ENCODE results near the gene OR10C1. TPM values are rescaled to one million over a fixed set of nuclear protein-coding genes. Genes with fewer than 3 reads are reported as not detected.

The OR10C1 gene
- total and polyA plus RNA-seq, 2 of the 4 experiments (the other 2 are of a cell fraction) = not detected

DNA sequence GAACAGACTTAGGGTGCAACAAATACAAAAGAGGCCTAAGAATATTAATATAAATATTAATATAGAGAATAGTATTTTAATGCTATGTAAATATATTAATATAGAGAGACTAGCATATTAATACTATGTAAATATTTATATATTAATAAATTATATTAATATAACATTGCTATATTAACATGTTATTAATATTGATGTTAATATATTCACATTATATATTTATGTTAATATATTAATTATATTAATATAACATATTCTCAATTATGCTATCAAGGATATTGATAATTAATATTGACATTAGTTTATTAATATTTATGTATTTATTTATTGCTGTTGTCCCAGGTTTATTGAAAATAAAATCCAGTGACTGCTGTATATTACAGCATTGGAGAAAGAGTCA is 49.8 kb downstream of the OR10C1 start:
- Histone ChIP-seq H4K91ac (ENCODE audit: insufficient read depth, low read depth, low read length) (no peak overlapping the region), H4K8ac (ENCODE audit: low read depth in 2 of 2, low read length in 2 of 2) (no peak overlapping the region), H3K27me3 (ENCODE audit: control insufficient read depth, insufficient read depth, low read length) (no peaks in the 10 kb centered on the region), H3K4me2 (ENCODE audit: low read depth, low read length) (no peak overlapping the region), H3K4me1 (ENCODE audit: control insufficient read depth, insufficient read depth, low read length) (no peaks in the 10 kb centered on the region), H3K4ac (ENCODE audit: low read depth, low read length) (no peak overlapping the region), H3K27ac (ENCODE audit: insufficient read depth, low read length) (no peak overlapping the region), H3K9me3 (ENCODE audit: control insufficient read depth, insufficient read depth, low read length) (peaks cover 11% of the 10 kb centered on the region), H3K18ac (ENCODE audit: low read depth, low read length) (no peak overlapping the region), H4K20me1 (ENCODE audit: insufficient read depth, low read length) (no peaks in the 10 kb centered on the region), H3K14ac (replicated peaks; ENCODE audit: low read depth, low read length) (no peak overlapping the region), H2AK9ac (replicated peaks; ENCODE audit: low read depth, low read length, poor library complexity) (no peak overlapping the region), H3K79me1 (ENCODE audit: low read depth in 1 of 2, low read length in 2 of 2) (no peaks in the 10 kb centered on the region), H3K9ac (ENCODE audit: low read depth, low read length) (no peak overlapping the region), H2BK20ac (ENCODE audit: low read depth, low read length) (no peak overlapping the region), H2BK5ac (ENCODE audit: low read depth, low read length, poor library complexity, severe bottlenecking) (no peak overlapping the region), H3K36me3 (ENCODE audit: control insufficient read depth, insufficient read depth, low read length) (no peaks in the 10 kb centered on the region), H3K56ac (ENCODE audit: extremely low read depth, insufficient read depth, low read length) (no peak overlapping the region), H2AFZ (replicated peaks; ENCODE audit: low read length, poor library complexity) (no peak overlapping the region), H3K23ac (ENCODE audit: low read depth, low read length) (no peak overlapping the region), H2BK15ac (ENCODE audit: low read depth, low read length) (no peak overlapping the region), H2AK5ac (ENCODE audit: low read depth, low read length) (no peak overlapping the region), H3K4me3 (ENCODE audit: insufficient read depth, low read depth, low read length) (no peak overlapping the region), H2BK120ac (ENCODE audit: low read depth, low read length) (no peak overlapping the region), H3K9me1 (ENCODE audit: insufficient read depth, low read length) (no peaks in the 10 kb centered on the region), H4K5ac (ENCODE audit: low read depth, low read length) (no peak overlapping the region)
- ChIA-PET POLR2A (ENCODE audit: unreplicated experiment) (no interaction called here), CTCF (no interaction called here)
- in situ Hi-C loops (cut with MboI; ENCODE audit: low sequenced_read_pairs) (no loop called here), intact Hi-C loops (cut with micrococcal nuclease) (no loop called here), dilution Hi-C loops (cut with HindIII; ENCODE audit: low sequenced_read_pairs, unreplicated experiment) (no loop called here)
- ATAC-seq (ENCODE audit: low read depth) (no peak), DNase-seq (no peak)
- no TSS peak for BruUV-seq (replicated peaks)
- no peak for TF ChIP-seq RCOR1 (IDR thresholded peaks at IDR 0.05; ENCODE audit: insufficient replicate concordance, low read length)
- TF ChIP-seq POLR2A (IDR thresholded peaks at IDR 0.05; ENCODE audit: low read depth, low read length) = no peak
- TF ChIP-seq MXI1 (IDR thresholded peaks at IDR 0.05; ENCODE audit: borderline replicate concordance, low read depth, low read length) = no peak
- no peak for TF ChIP-seq SMC3 (IDR thresholded peaks at IDR 0.05; ENCODE audit: low read depth, low read length)
- no peak for TF ChIP-seq RFX5 (IDR thresholded peaks at IDR 0.05; ENCODE audit: low read depth, low read length)
- TF ChIP-seq MAFK (IDR thresholded peaks at IDR 0.05; ENCODE audit: low read depth, low read length) = no peak
- TF ChIP-seq CEBPB (IDR thresholded peaks at IDR 0.05; ENCODE audit: low read depth, low read length) = no peak
- TF ChIP-seq, protein P1, sequence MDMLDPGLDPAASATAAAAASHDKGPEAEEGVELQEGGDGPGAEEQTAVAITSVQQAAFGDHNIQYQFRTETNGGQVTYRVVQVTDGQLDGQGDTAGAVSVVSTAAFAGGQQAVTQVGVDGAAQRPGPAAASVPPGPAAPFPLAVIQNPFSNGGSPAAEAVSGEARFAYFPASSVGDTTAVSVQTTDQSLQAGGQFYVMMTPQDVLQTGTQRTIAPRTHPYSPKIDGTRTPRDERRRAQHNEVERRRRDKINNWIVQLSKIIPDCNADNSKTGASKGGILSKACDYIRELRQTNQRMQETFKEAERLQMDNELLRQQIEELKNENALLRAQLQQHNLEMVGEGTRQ (IDR thresholded peaks at IDR 0.05; ENCODE audit: low read depth, low read length) = no peak
- TF ChIP-seq, protein P2, sequence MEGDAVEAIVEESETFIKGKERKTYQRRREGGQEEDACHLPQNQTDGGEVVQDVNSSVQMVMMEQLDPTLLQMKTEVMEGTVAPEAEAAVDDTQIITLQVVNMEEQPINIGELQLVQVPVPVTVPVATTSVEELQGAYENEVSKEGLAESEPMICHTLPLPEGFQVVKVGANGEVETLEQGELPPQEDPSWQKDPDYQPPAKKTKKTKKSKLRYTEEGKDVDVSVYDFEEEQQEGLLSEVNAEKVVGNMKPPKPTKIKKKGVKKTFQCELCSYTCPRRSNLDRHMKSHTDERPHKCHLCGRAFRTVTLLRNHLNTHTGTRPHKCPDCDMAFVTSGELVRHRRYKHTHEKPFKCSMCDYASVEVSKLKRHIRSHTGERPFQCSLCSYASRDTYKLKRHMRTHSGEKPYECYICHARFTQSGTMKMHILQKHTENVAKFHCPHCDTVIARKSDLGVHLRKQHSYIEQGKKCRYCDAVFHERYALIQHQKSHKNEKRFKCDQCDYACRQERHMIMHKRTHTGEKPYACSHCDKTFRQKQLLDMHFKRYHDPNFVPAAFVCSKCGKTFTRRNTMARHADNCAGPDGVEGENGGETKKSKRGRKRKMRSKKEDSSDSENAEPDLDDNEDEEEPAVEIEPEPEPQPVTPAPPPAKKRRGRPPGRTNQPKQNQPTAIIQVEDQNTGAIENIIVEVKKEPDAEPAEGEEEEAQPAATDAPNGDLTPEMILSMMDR (conservative IDR thresholded peaks at IDR 0.05; ENCODE audit: low read depth, low read length) = no peak
- TF ChIP-seq, protein P3, sequence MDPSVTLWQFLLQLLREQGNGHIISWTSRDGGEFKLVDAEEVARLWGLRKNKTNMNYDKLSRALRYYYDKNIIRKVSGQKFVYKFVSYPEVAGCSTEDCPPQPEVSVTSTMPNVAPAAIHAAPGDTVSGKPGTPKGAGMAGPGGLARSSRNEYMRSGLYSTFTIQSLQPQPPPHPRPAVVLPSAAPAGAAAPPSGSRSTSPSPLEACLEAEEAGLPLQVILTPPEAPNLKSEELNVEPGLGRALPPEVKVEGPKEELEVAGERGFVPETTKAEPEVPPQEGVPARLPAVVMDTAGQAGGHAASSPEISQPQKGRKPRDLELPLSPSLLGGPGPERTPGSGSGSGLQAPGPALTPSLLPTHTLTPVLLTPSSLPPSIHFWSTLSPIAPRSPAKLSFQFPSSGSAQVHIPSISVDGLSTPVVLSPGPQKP (IDR thresholded peaks at IDR 0.05; ENCODE audit: borderline replicate concordance, low read depth, low read length) = no peak
- TF ChIP-seq NFE2L2 (IDR thresholded peaks at IDR 0.05; ENCODE audit: low read depth, low read length) = no peak

Measured in IMR-90 (cell line).